DMS114 treated with DMSO at 0.1 percent for 48 hours (cell line): ENCODE data around the gene CHSY3.

ENCODE experiments used
- DNase-seq: peaks from one replicate; lab custom pipeline; 2025; ENCODE audit not compliant: unreplicated experiment; lab: John Stamatoyannopoulos, UW

Gene CHSY3

GRCh38 chr5:130021876-130022275 lies 117.6 kb downstream of the CHSY3 start:
- no peak for DNase-seq

GRCh38 chr5:130023604-130024003 lies 119.3 kb downstream of the CHSY3 start:
- no peak for DNase-seq

GRCh38 chr5:130024006-130024405 lies 119.7 kb downstream of the CHSY3 start:
- DNase-seq = no peak

GRCh38 chr5:130025511-130025910 lies 121.2 kb downstream of the CHSY3 start:
- no peak for DNase-seq

- DNase-seq = no peak
These were observed 128.5 kb downstream of the CHSY3 start for GRCh38 chr5:130032807-130033206.

GRCh38 chr5:130034566-130035210 lies 130.4 kb downstream of the CHSY3 start:
- DNase-seq = no peak

- no peak for DNase-seq
These were observed 131.1 kb downstream of the CHSY3 start for GRCh38 chr5:130035388-130035787.

- no peak for DNase-seq
These were observed 133.6 kb downstream of the CHSY3 start for GRCh38 chr5:130037905-130038304.

- no peak for DNase-seq
These were observed 139.6 kb downstream of the CHSY3 start for GRCh38 chr5:130043834-130044233.

- no peak for DNase-seq
These were observed 141.1 kb downstream of the CHSY3 start for GRCh38 chr5:130045334-130045733.

GRCh38 chr5:130050585-130050984 lies 146.3 kb downstream of the CHSY3 start:
- DNase-seq = no peak

- no peak for DNase-seq
These were observed 148.5 kb downstream of the CHSY3 start for GRCh38 chr5:130052752-130053151.

GRCh38 chr5:130055572-130055971 lies 151.3 kb downstream of the CHSY3 start:
- no peak for DNase-seq

GRCh38 chr5:130061746-130062145 lies 157.5 kb downstream of the CHSY3 start:
- no peak for DNase-seq

- no peak for DNase-seq
These were observed 159.3 kb downstream of the CHSY3 start for GRCh38 chr5:130063603-130064002.

- no peak for DNase-seq
These were observed 160.2 kb downstream of the CHSY3 start for GRCh38 chr5:130064484-130064883.

- DNase-seq = no peak
These were observed 161.4 kb downstream of the CHSY3 start for GRCh38 chr5:130065617-130066016.

GRCh38 chr5:130066644-130067043 lies 162.4 kb downstream of the CHSY3 start:
- DNase-seq = no peak

GRCh38 chr5:130067364-130067763 lies 163.1 kb downstream of the CHSY3 start:
- DNase-seq = no peak

- DNase-seq = no peak
These were observed 163.8 kb downstream of the CHSY3 start for GRCh38 chr5:130068101-130068500.

- no peak for DNase-seq
These were observed 164.7 kb downstream of the CHSY3 start for GRCh38 chr5:130068988-130069387.

GRCh38 chr5:130074820-130075219 lies 170.6 kb downstream of the CHSY3 start:
- DNase-seq = no peak

GRCh38 chr5:130077007-130077406 lies 172.7 kb downstream of the CHSY3 start:
- DNase-seq = no peak
